ENCODE data around the gene MYBPHL.

GRCh38 chr1:109296782-109297181, 10.0 kb downstream of the MYBPHL start:
- TF ChIP-seq POLR2AphosphoS5 (IDR thresholded peaks at IDR 0.05; ENCODE audit: borderline replicate concordance, low read depth, low read length) (no peak), EZH2 (IDR thresholded peaks at IDR 0.05) (no peak), FOXP2 (optimal IDR thresholded peaks at IDR 0.05; ENCODE audit: control extremely low read depth, extremely low read length, insufficient read depth) (no peak)

Measured in SK-N-MC (cell line).